Thoracic aorta (tissue), 2 donors: ENCODE results near the gene MLIP. TPM values are rescaled to one million over a fixed set of nuclear protein-coding genes. Genes with fewer than 3 reads are reported as not detected.

ENCODE experiments used
- ATAC-seq: fragments of 150-250 bp; one replicate; pipeline ENCODE4 v1.8.0; 2017; ENCODE audit warnings: low read depth; ENCODE audit not compliant: insufficient number of reproducible peaks, low FRiP score
- DNase-seq: peaks from one replicate; pipeline ENCODE4 v3.0.0-alpha.2; 2020; ENCODE audit warnings: low spot score
- H3K27ac ChIP-seq, 2 donors: fragments of 200-600 bp; sonication (generic); 1 replicate in 1 of 2; 2 replicates in 1 of 2; pipeline ENCODE4 v1.5.1; 2016; ENCODE audit warnings: mild to moderate bottlenecking in 2 of 2, moderate library complexity in 2 of 2
- H3K27me3 ChIP-seq: fragments of 200-600 bp; sonication (generic); replicated peaks from 2 replicates; pipeline ENCODE4 v1.6.0; 2016; ENCODE audit warnings: mild to moderate bottlenecking; ENCODE audit not compliant: insufficient read depth
- H3K36me3 ChIP-seq: fragments of 200-600 bp; sonication (generic); one replicate; pipeline ENCODE4 v1.5.1; 2016
- H3K4me1 ChIP-seq, 2 donors: fragments of 200-600 bp; sonication (generic); 1 replicate in 1 of 2; 2 replicates in 1 of 2; pipeline versions ENCODE4 v1.5.1 to v1.6.0; 2016; ENCODE audit warnings: low read depth in 2 of 2, mild to moderate bottlenecking in 1 of 2; ENCODE audit not compliant: control insufficient read depth in 1 of 2
- H3K4me3 ChIP-seq: fragments of 200-600 bp; sonication (generic); 2 replicates; pipeline ENCODE4 v1.5.1; 2016; ENCODE audit warnings: mild to moderate bottlenecking
- H3K9me3 ChIP-seq: fragments of 200-600 bp; sonication (generic); 2 replicates; pipeline ENCODE4 v1.5.1; 2016
- total RNA-seq, 2 donors: library from RNA; depleted of rRNA; stranded (reverse); fragments of >200 nt; gene quantifications; one replicate each; pipeline versions ENCODE4 v1.1.0 to v1.2.3, GENCODE V29; 2016
- TF ChIP-seq, protein P1 (sequence below): fragments of 200-600 bp; sonication (generic); IDR thresholded peaks from one replicate; pipeline ENCODE4 v1.5.1; 2019; ENCODE audit warnings: antibody characterized with exemption

MLIP gene
- total RNA-seq, 2 donors from 2014 or later = 1.8 TPM; not detected in 1

- TF ChIP-seq, protein P1, sequence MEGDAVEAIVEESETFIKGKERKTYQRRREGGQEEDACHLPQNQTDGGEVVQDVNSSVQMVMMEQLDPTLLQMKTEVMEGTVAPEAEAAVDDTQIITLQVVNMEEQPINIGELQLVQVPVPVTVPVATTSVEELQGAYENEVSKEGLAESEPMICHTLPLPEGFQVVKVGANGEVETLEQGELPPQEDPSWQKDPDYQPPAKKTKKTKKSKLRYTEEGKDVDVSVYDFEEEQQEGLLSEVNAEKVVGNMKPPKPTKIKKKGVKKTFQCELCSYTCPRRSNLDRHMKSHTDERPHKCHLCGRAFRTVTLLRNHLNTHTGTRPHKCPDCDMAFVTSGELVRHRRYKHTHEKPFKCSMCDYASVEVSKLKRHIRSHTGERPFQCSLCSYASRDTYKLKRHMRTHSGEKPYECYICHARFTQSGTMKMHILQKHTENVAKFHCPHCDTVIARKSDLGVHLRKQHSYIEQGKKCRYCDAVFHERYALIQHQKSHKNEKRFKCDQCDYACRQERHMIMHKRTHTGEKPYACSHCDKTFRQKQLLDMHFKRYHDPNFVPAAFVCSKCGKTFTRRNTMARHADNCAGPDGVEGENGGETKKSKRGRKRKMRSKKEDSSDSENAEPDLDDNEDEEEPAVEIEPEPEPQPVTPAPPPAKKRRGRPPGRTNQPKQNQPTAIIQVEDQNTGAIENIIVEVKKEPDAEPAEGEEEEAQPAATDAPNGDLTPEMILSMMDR = no peak
- no peaks in the 10 kb centered on the region for H3K27me3 ChIP-seq
- no peaks in the 10 kb centered on the region for H3K36me3 ChIP-seq
- no peaks in the 10 kb centered on the region for H3K9me3 ChIP-seq
- H3K27ac ChIP-seq = no peak overlapping the region
- H3K4me3 ChIP-seq = no peak overlapping the region
- no peak for DNase-seq
- ATAC-seq = no peak
- peaks cover 9 to 13% of the 10 kb centered on the region in 2 donors for H3K4me1 ChIP-seq
Observed at GRCh38 chr6:54109586-54109985, 1.7 kb upstream of the MLIP start.

GRCh38 chr6:54112151-54112650, 958 bp downstream of the MLIP start:
- DNase-seq (no peak), ATAC-seq (no peak)
- Histone ChIP-seq H3K4me1 (peaks cover 9 to 13% of the 10 kb centered on the region in 2 donors), H3K27ac (no peak overlapping the region), H3K9me3 (no peaks in the 10 kb centered on the region), H3K4me3 (no peak overlapping the region), H3K36me3 (no peaks in the 10 kb centered on the region), H3K27me3 (no peaks in the 10 kb centered on the region)
- TF ChIP-seq, protein P1 = no peak

DNA sequence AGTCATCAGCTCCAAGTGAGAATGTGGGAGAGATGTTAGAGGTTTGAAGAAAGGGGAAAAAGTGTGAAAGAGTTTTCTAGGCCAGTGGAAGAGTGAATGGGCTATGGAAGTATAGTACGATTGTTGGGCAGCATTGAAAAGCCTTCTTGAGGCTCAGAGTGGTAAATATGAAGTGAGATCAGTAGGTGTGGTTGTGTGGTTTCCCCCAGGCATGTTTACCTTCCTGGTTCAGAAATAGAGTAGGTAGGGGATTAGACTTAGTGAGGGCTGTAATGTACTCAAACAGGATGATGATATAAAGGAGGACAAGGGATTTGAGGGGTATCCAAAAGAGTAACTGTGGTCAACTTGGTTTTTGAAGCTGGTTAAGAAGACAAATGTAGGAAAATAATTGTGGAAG, 3.7 kb downstream of the MLIP start:
- no peak for ATAC-seq
- H3K9me3 ChIP-seq = no peaks in the 10 kb centered on the region
- TF ChIP-seq, protein P1 = no peak

GRCh38 chr6:54115966-54116365, 4.7 kb downstream of the MLIP start:
- no peaks in the 10 kb centered on the region for H3K36me3 ChIP-seq
- TF ChIP-seq, protein P1 = no peak
- no peaks in the 10 kb centered on the region for H3K9me3 ChIP-seq
- H3K27me3 ChIP-seq = no peaks in the 10 kb centered on the region
- H3K27ac ChIP-seq = no peak overlapping the region
- H3K4me3 ChIP-seq = no peak overlapping the region
- DNase-seq (no peak), ATAC-seq (no peak)
- peaks cover 9 to 13% of the 10 kb centered on the region in 2 donors for H3K4me1 ChIP-seq

More for the DNA sequence above, 3.7 kb downstream of the MLIP start:
- DNase-seq = no peak
- Histone ChIP-seq H3K4me1 (peaks cover 9 to 13% of the 10 kb centered on the region in 2 donors), H3K27me3 (no peaks in the 10 kb centered on the region), H3K36me3 (no peaks in the 10 kb centered on the region), H3K4me3 (no peak overlapping the region), H3K27ac (no peak overlapping the region)

GRCh38 chr6:54118117-54118516, 6.9 kb downstream of the MLIP start:
- H3K4me1 ChIP-seq = no peaks in the 10 kb centered on the region
- H3K4me3 ChIP-seq = no peak overlapping the region
- DNase-seq = no peak
- TF ChIP-seq, protein P1 = no peak
- no peak for ATAC-seq
- H3K9me3 ChIP-seq = no peaks in the 10 kb centered on the region
- no peaks in the 10 kb centered on the region for H3K27me3 ChIP-seq
- no peaks in the 10 kb centered on the region for H3K36me3 ChIP-seq
- no peak overlapping the region for H3K27ac ChIP-seq
